HepG2 (cell line): Measurements from ENCODE around the gene OSGIN1. TPM values are rescaled to one million over a fixed set of nuclear protein-coding genes. Genes with fewer than 3 reads are reported as not detected.

Experiments used
- ATAC-seq: fragments of 200-7000 bp; cut with Tn5 transposase; 3 replicates; pipeline ENCODE4 v1.9.1; 2020; ENCODE audit warnings: mild to moderate bottlenecking, moderate library complexity
- BruUV-seq: library from RNA; stranded (reverse); fragments of 400-500 nt; replicated peaks from 2 replicates; lab custom pipeline; 2021; lab: Mats Ljungman, UMichigan
- CTCF ChIA-PET: fragments of 300-600 bp; formaldehyde crosslinking; extraction: SDS; loops from one replicate; lab custom pipeline; 2021; ENCODE audit warnings: low total read pairs, inconsistent platforms, low intra/inter-chr PET ratio; lab: Yijun Ruan, JAX
- POLR2A ChIA-PET: fragments of 350-600 bp; sonication (Branson Sonifier 250); formaldehyde crosslinking; loops from one replicate; lab custom pipeline; 2020; ENCODE audit warnings: antibody characterized with exemption, inconsistent platforms; lab: Yijun Ruan, JAX
- DNase-seq: peaks from one replicate; pipeline ENCODE4 v3.0.0-alpha.2; 2015; ENCODE audit warnings: low spot score
- FAIRE-seq: peaks from 3 replicates; lab custom pipeline; 2011; peaks lifted over from hg19 to GRCh38; lab: Jason Lieb, UNC
- H2AFZ ChIP-seq: one replicate; pipeline ENCODE4 v1.6.1; 2011; ENCODE audit warnings: low read length, inconsistent platforms
- H3K27ac ChIP-seq: fragments of 300-600 bp; 3 replicates; pipeline ENCODE4 v1.8.0; 2011; ENCODE audit warnings: mixed run types, mild to moderate bottlenecking, mixed read lengths, low read length, inconsistent platforms; ENCODE audit not compliant: insufficient read depth; ENCODE audit errors: extremely low read length
- H3K27me3 ChIP-seq, 2 experiments: fragments of 200-600 bp in 1 of 2; 2 replicates in 1 of 2; 3 replicates in 1 of 2; pipeline versions ENCODE4 v1.6.0 to v1.8.0; 2011; ENCODE audit warnings: low read length in 2 of 2, mild to moderate bottlenecking in 2 of 2, moderate library complexity in 2 of 2, inconsistent platforms in 1 of 2; ENCODE audit not compliant: insufficient read depth in 2 of 2, control insufficient read depth in 1 of 2
- H3K36me3 ChIP-seq, 2 experiments: fragments of 200-600 bp in 1 of 2; replicated peaks in 1 of 2; 2 replicates in 1 of 2; 3 replicates in 1 of 2; pipeline versions ENCODE4 v1.5.1 to v1.8.0; 2011; ENCODE audit warnings: low read length in 2 of 2, inconsistent platforms in 1 of 2; ENCODE audit not compliant: insufficient read depth in 2 of 2, control insufficient read depth in 1 of 2
- H3K4me1 ChIP-seq: 2 replicates; pipeline ENCODE4 v1.5.1; 2012; ENCODE audit warnings: low read length, inconsistent platforms; ENCODE audit not compliant: insufficient read depth
- H3K4me2 ChIP-seq: 2 replicates; pipeline ENCODE4 v1.6.0; 2011; ENCODE audit warnings: low read depth, low read length, inconsistent platforms
- H3K4me3 ChIP-seq, 3 experiments: fragments of 200-600 bp in 1 of 3; sonication (generic), shearing (Covaris generic) in 1 of 3; replicated peaks in 1 of 3; 2 replicates each; pipeline ENCODE4 v1.5.1; 2011 to 2016; ENCODE audit warnings: low read length in 3 of 3, inconsistent platforms in 2 of 3, low read depth in 2 of 3, mild to moderate bottlenecking in 2 of 3, control low read depth in 1 of 3, mixed read lengths in 1 of 3; ENCODE audit not compliant: insufficient read depth in 1 of 3
- H3K79me2 ChIP-seq: one replicate; pipeline ENCODE4 v1.6.1; 2011; ENCODE audit warnings: low read length, inconsistent platforms; ENCODE audit not compliant: insufficient read depth
- H3K9ac ChIP-seq: 2 replicates; pipeline ENCODE4 v1.6.0; 2011; ENCODE audit warnings: mild to moderate bottlenecking, low read depth, low read length, inconsistent platforms; ENCODE audit not compliant: insufficient read depth
- H3K9me3 ChIP-seq: 2 replicates; pipeline ENCODE4 v1.5.1; 2012; ENCODE audit warnings: mild to moderate bottlenecking, low read length
- H4K20me1 ChIP-seq: 2 replicates; pipeline ENCODE4 v1.6.0; 2011; ENCODE audit warnings: inconsistent platforms, mild to moderate bottlenecking, low read length, moderate library complexity; ENCODE audit not compliant: insufficient read depth
- AGO2 ChIP-seq: fragments of 200-400 bp; formaldehyde crosslinking; optimal IDR thresholded peaks from 2 replicates; pipeline ENCODE3; 2017; ENCODE audit warnings: mild to moderate bottlenecking, low read depth, low read length, moderate library complexity
- BORCS8-MEF2B ChIP-seq: sonication (generic); formaldehyde crosslinking; IDR thresholded peaks from 2 replicates; pipeline ENCODE4 v1.8.0; 2022; ENCODE audit warnings: mild to moderate bottlenecking, missing genetic modification reagents
- ISL2 ChIP-seq: sonication (generic); formaldehyde crosslinking; IDR thresholded peaks from 2 replicates; pipeline ENCODE4 v1.5.0; 2020; ENCODE audit warnings: missing genetic modification reagents
- PCBP1 ChIP-seq: fragments of 200-400 bp; formaldehyde crosslinking; IDR thresholded peaks from 2 replicates; pipeline ENCODE4 v1.6.1; 2017; ENCODE audit warnings: mild to moderate bottlenecking, low read depth, low read length, borderline replicate concordance
- POLR2AphosphoS2 ChIP-seq: IDR thresholded peaks from 2 replicates; pipeline ENCODE4 v1.6.1; 2011; ENCODE audit warnings: low read depth, low read length, improper control_type of control experiment
- POLR2G ChIP-seq: fragments of 200-400 bp; formaldehyde crosslinking; IDR thresholded peaks from 2 replicates; pipeline ENCODE4 v1.6.1; 2018; ENCODE audit warnings: mild to moderate bottlenecking, low read depth, low read length, moderate library complexity
- RBM22 ChIP-seq: fragments of 200-400 bp; formaldehyde crosslinking; optimal IDR thresholded peaks from 2 replicates; pipeline ENCODE3; 2017; ENCODE audit warnings: mild to moderate bottlenecking, low read length, moderate library complexity
- ZBTB20 ChIP-seq: sonication (generic); formaldehyde crosslinking; IDR thresholded peaks from 2 replicates; pipeline ENCODE4 v1.8.1; 2023; ENCODE audit warnings: missing genetic modification reagents, low read depth, mild to moderate bottlenecking, borderline replicate concordance
- ZFYVE20 ChIP-seq: sonication (generic); formaldehyde crosslinking; IDR thresholded peaks from 2 replicates; pipeline ENCODE4 v1.8.0; 2023; ENCODE audit warnings: low read depth, mild to moderate bottlenecking, moderate library complexity, missing genetic modification reagents, borderline replicate concordance
- ZNF616 ChIP-seq: sonication (generic); formaldehyde crosslinking; IDR thresholded peaks from 2 replicates; pipeline ENCODE4 v1.5.0; 2020; ENCODE audit warnings: low read depth, mild to moderate bottlenecking, missing genetic modification reagents
- ZNF790 ChIP-seq: sonication (generic); formaldehyde crosslinking; IDR thresholded peaks from 2 replicates; pipeline ENCODE4 v1.8.0; 2022; ENCODE audit warnings: missing genetic modification reagents, mild to moderate bottlenecking, borderline replicate concordance
- WGBS: methylation state at CpG from one replicate; pipeline ENCODE4 v1.1.6; 2017; ENCODE audit warnings: low lambda C conversion rate; 5-methylcytosine and 5-hydroxymethylcytosine counted together
- in situ Hi-C: cut with HindIII; loops from 2 replicates; pipeline ENCODE4 v1.10.0; 2017; ENCODE audit warnings: low pct_unique_long_range_greater_than_20kb; ENCODE audit not compliant: extremely low pct_ligation_motif_present
- intact Hi-C: fragments of 100-400 bp; cut with micrococcal nuclease; formaldehyde crosslinking; loops from one replicate; pipeline ENCODE4 v1.10.0; 2022; ENCODE audit not compliant: unreplicated experiment
- polyA plus RNA-seq, 8 experiments: library from polyadenylated mRNA; depleted of rRNA in 3 of 8; stranded (reverse) in 7 of 8; unstranded in 1 of 8; fragments of >200 nt; fragmentation: Illumina TruSeq in 4 of 8; extraction: Trizol in 4 of 8; gene quantifications; 2 replicates each; pipeline versions ENCODE4 v1.2.1 to v1.2.3, GENCODE V29; 2011 to 2016; ENCODE audit warnings: low read depth in 4 of 8, missing spikeins in 1 of 8, mixed read lengths in 1 of 8; ENCODE audit not compliant: insufficient read depth in 1 of 8
- total RNA-seq, 5 experiments: library from RNA; depleted of rRNA; stranded (reverse); fragments of >200 nt; fragmentation: Illumina TruSeq; extraction: Trizol; gene quantifications; 2 replicates each; pipeline ENCODE4 v1.2.3, GENCODE V29; 2016; ENCODE audit warnings: low read depth in 1 of 5
- TF ChIP-seq, protein P1 (sequence below): IDR thresholded peaks from 2 replicates; pipeline ENCODE4 v1.6.1; 2012; ENCODE audit warnings: inconsistent platforms

OSGIN1 gene
- total and polyA plus RNA-seq, 2 of the 13 experiments (the other 11 are each of a cell fraction or from before 2014, with no cell fraction given) = 20.5 to 27.1 TPM

DNA sequence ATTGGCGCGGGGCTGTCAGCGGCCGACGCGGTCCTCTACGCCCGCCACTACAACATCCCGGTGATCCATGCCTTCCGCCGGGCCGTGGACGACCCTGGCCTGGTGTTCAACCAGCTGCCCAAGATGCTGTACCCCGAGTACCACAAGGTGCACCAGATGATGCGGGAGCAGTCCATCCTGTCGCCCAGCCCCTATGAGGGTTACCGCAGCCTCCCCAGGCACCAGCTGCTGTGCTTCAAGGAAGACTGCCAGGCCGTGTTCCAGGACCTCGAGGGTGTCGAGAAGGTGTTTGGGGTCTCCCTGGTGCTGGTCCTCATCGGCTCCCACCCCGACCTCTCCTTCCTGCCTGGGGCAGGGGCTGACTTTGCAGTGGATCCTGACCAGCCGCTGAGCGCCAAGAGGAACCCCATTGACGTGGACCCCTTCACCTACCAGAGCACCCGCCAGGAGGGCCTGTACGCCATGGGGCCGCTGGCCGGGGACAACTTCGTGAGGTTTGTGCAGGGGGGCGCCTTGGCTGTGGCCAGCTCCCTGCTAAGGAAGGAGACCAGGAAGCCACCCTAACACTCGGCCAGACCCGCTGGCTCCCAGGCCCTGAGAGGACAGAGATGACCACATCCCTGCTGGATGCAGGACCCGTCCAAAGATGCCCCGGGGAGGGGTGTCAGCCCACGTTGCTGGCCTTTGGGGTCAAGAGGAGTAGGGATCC lies 12.6 kb downstream of the OSGIN1 start:
- no TSS peak for BruUV-seq
- Histone ChIP-seq H2AFZ (no peak overlapping the region), H3K36me3 (peaks cover 25 to 46% of the 10 kb centered on the region in 2 experiments; a peak in 4 of 5 replicates), H3K27ac (no peak overlapping the region), H3K4me1 (peaks cover 1% of the 10 kb centered on the region), H3K9ac (no peak overlapping the region), H3K79me2 (no peaks in the 10 kb centered on the region), H3K4me3 (no peak overlapping the region), H4K20me1 (peaks cover 14% of the 10 kb centered on the region; the same call in 1 of the 2 replicates), H3K27me3 (peaks cover 0 to 7% of the 10 kb centered on the region in 2 experiments; a peak in 1 of 5 replicates), H3K4me2 (no peak overlapping the region), H3K9me3 (no peaks in the 10 kb centered on the region)
- in situ Hi-C loops (loop anchor here (25.0 kb wide), 1 partner anchor 222 kb away; the partner anchor contains the start of genes ADAD2 and TAF1C), intact Hi-C loops (no loop called here)
- CTCF ChIA-PET = no interaction called here
- ATAC-seq = peak; percentile 2
- FAIRE-seq = no peak
- POLR2A ChIA-PET = interaction anchor here (2.9 kb wide), 1 partner anchor 12 kb away, joined by 12 read pairs; the partner anchor contains the start of gene OSGIN1
- 94% methylated on average over 31 of the region's 36 CpGs for WGBS
- DNase-seq = no peak
- TF ChIP-seq BORCS8-MEF2B (no peak), AGO2 (peak; percentile 92)

DNA sequence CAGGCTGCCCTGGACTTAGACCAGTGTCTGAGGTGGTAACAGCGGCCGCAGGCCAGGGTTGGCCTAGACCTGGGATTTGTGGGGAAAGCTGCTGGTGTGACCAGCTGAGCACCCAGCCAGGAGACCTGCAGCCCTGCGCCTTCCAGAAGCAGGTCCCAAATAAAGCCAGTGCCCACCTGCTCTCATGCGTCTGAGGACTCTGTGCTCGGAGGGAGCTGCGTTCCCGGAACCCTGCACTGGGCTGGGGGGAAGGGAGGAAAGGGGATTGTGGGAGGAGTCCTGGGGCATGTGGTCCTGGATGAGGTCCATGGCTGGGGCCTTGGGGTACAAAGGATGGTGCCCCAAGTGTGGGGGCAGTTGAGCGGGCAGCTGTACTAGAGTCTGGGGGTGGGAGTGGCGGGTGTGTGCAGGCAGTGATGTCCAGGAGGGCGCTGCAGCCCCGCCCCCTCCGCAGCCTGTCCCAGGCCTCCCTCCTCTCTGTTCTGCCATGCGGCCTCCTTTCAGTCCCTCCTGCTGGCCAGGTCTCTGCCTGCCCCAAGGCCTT lies 13.2 kb downstream of the OSGIN1 start:
- intact Hi-C loops = no loop called here
- H2AFZ ChIP-seq = no peak overlapping the region
- in situ Hi-C loops = loop anchor here (25.0 kb wide), 1 partner anchor 221 kb away; the partner anchor contains the start of genes ADAD2 and TAF1C
- peak; percentile 17 for ATAC-seq
- H3K4me1 ChIP-seq = peaks cover 8% of the 10 kb centered on the region
- no peaks in the 10 kb centered on the region for H3K79me2 ChIP-seq
- ChIA-PET CTCF (no interaction called here), POLR2A (no interaction called here)
- BruUV-seq = no TSS peak
- over 99% methylated on average over 9 of the region's 13 CpGs for WGBS
- H3K4me3 ChIP-seq = no peak overlapping the region
- no peak for FAIRE-seq
- no peak overlapping the region for H3K4me2 ChIP-seq
- peaks cover 14% of the 10 kb centered on the region; the same call in 1 of the 2 replicates for H4K20me1 ChIP-seq
- TF ChIP-seq, protein P1, sequence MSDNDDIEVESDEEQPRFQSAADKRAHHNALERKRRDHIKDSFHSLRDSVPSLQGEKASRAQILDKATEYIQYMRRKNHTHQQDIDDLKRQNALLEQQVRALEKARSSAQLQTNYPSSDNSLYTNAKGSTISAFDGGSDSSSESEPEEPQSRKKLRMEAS = no peak
- TF ChIP-seq ZBTB20 (CRISPR knock-in tag) = no peak
- TF ChIP-seq ZNF790 (CRISPR knock-in tag) = no peak
- peak; percentile 77 for TF ChIP-seq RBM22
- TF ChIP-seq ZNF616 = no peak
- TF ChIP-seq POLR2AphosphoS2 = 0 out of 2 replicates have a peak, but pooled peaks have one; percentile 38
- TF ChIP-seq POLR2G = peak; percentile 34; the same call in 1 of the 2 replicates
- TF ChIP-seq ZFYVE20 (CRISPR knock-in tag) = no peak
- TF ChIP-seq ISL2 (CRISPR knock-in tag) = no peak
- TF ChIP-seq AGO2 = peak; percentile 76
- 0 out of 2 replicates have a peak, but pooled peaks have one; percentile 52 for TF ChIP-seq PCBP1
- H3K27ac ChIP-seq = no peak overlapping the region
- peaks cover 20 to 40% of the 10 kb centered on the region in 2 experiments; a peak in 4 of 5 replicates for H3K36me3 ChIP-seq
- peaks cover 1 to 10% of the 10 kb centered on the region in 2 experiments; a peak in 4 of 5 replicates for H3K27me3 ChIP-seq
- no peak overlapping the region for H3K9ac ChIP-seq
- no peaks in the 10 kb centered on the region for H3K9me3 ChIP-seq
- no peak for DNase-seq
